GM19238 (cell line): ENCODE measurements around the gene NAGPA.
"Not testable (repeated sequence)": the region's sequence is repeated elsewhere in the genome, so short reads cannot be mapped to it uniquely, and the experiment has no call there.

Source experiments
- DNase-seq: peaks from one replicate; pipeline ENCODE4 v3.0.0; 2011; ENCODE audit warnings: low spot score; ENCODE audit not compliant: insufficient read length

The NAGPA gene

GRCh38 chr16:5062790-5063765 lies 29.3 kb upstream of the NAGPA start:
- DNase-seq = no peak

- DNase-seq = no peak
Observed at GRCh38 chr16:5062051-5062450, 28.3 kb upstream of the NAGPA start.

DNA sequence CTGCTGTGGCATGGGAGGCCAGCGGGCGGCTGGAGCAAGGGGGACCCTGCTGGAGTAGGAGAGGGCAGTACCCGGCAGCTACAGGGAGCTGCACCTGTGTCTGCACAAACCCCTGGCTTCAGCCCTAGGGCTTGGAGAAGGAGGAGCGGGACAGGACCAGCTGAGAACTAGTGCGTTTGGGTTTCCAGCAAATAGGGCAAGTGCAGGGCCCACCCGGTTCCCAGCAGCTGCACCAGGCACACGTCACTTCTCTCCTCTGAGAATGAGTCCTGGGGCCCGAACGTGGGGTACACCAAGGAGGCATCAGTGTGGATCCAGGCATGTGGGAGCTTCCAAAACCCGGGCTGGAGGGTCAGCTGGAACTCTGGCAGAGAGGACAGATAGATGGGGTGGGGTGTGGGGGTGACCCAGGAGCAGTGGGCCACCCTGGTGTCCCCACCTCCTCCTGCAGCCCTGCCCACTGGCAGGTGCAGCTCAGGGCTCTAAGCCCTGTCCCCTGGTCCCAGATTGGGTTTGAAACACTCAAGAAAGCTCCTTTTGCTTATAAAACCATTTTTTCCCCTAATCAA lies 26.4 kb upstream of the NAGPA start:
- no peak for DNase-seq

DNA sequence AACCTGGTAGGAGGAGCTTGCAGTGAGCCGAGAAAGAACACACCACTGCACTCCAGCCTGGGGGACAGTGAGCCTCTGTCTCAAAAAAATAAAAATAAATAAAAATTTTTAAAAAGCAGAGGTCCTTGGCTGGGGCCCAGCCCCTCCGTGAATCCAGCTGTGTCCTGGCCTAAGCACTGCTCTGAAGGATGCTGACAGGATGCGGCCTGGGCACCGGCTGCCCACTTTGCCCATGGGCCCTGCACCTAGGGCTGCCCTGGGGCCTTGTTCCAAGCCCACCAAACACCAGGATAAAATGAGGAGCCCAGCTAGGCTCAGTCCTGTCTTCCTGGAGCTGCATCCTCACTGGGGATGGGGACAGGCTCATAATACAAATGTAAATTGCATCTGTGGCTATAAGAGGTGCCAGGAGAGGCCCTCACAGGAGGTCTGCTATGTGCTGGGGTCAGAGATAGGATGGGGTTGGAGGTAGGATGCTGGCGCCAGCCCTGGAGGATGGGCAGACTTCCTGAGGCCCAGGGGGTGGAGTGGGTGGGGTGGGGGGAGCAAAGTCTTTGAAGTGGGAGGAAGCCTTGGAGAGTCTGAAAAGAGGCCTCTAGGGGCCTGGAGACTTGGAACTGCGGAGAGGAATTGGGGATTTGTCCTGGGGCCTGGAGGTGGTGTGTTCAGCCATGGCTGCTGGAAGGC lies 25.8 kb upstream of the NAGPA start:
- DNase-seq = no peak

DNA sequence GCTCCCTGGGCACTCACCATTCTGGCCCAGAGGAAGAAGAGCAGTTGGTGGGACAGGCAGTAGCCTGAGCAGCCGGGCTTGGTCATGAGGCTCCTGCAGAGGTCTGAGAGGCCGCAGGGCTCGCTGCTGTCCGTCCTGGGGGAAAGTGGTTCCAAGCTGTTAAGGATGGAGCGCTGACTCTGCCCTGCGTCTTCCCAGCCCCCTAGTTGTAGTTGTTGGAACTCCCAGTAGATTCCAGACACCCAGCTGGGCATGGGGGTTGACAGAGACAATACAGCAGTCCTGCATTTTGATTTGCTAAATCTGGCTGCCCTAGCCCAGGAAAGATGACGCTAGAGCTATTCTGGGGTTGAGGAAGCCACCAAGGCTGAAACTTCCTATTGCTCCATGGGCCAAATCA lies 24.7 kb upstream of the NAGPA start:
- DNase-seq = no peak

DNA sequence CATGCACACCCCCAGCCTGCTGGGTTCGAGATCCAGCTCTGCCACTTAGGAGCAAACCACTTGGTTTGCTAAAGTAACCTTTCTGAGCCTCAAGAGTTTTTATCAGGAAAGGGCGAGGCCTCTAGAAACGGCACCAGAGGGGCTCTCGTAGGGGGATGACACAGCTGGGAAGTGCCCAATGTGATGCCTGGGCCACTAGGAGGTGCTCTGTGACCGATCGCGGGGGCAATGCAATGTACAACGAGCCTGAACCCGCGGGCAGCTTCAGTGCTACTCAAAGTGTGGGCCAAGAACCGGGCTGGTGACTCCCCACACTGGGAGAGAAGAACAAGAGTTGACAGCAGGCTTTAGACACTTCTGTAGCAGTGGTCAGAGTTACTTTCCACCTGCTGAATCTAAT lies 22.6 kb upstream of the NAGPA start:
- DNase-seq = peak; percentile 53

GRCh38 chr16:5054876-5055865 lies 21.4 kb upstream of the NAGPA start:
- DNase-seq = no peak

DNA sequence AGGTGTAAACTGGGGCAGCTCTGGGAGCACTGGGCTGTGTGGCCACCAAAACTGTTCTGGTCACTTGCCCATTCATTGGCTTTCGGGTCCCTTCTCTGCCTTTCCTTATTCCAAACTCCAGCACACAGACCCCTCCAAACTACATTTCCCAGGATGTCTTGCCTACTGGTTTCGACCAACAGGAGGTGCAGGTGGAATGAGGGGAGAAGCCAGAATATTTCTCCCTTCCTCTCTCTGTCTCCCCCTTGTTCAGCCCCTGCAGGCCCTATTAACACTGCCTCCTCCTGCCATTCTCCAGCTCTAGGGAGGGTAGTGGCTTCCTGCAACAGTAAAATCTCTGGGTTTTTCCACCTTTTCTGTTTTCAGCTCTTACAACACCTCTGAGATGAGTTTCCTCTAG lies 13.2 kb upstream of the NAGPA start:
- no peak for DNase-seq

GRCh38 chr16:5045499-5046115 lies 11.9 kb upstream of the NAGPA start:
- no peak for DNase-seq

DNA sequence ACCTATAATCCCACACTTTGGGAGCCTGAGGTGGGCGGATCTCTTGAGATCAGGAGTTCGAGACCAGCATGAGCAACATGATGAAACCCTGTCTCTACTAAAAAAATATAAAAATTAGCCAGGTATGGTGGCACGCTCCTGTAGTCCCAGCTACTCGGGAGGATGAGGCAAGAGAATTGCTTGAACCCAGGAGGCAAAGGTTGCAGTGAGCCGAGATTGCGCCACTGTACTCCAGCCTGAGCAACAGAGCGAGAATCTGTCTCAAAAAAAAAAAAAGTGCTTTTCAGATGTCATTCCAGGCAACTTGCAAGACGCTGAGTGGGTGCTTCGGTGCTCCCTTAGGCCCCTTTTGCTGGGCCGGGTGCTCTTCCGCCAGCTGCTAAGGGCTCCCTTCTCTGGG lies 10.8 kb upstream of the NAGPA start:
- not testable (repeated sequence) for DNase-seq

GRCh38 chr16:5044011-5044540 lies 10.3 kb upstream of the NAGPA start:
- DNase-seq = no peak

GRCh38 chr16:5042574-5043171 lies 8.9 kb upstream of the NAGPA start:
- no peak for DNase-seq

- no peak for DNase-seq
Observed at GRCh38 chr16:5041600-5042133, 7.9 kb upstream of the NAGPA start.

GRCh38 chr16:5040451-5040850 lies 6.7 kb upstream of the NAGPA start:
- DNase-seq = no peak

GRCh38 chr16:5036228-5037156 lies 2.8 kb upstream of the NAGPA start:
- DNase-seq = no peak

GRCh38 chr16:5035909-5036227 lies 2.1 kb upstream of the NAGPA start:
- DNase-seq = no peak

DNA sequence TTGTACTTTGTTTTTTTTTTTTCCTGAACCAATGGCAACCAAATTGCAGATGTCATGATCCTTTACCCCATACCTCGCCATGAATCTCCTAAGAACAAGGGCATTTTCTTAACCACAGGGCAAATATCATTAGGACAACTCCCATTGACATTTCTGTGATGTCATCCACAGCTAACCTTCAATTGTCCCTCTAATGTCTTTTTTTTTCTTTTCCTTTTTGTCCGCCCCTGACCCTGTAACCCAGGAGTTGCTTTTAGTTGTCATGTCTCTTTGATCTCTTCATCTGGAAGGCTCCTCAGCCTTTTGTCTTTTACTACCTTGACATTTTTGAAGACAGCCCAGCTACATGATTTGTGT lies 410 bp upstream of the NAGPA start:
- DNase-seq = no peak

DNA sequence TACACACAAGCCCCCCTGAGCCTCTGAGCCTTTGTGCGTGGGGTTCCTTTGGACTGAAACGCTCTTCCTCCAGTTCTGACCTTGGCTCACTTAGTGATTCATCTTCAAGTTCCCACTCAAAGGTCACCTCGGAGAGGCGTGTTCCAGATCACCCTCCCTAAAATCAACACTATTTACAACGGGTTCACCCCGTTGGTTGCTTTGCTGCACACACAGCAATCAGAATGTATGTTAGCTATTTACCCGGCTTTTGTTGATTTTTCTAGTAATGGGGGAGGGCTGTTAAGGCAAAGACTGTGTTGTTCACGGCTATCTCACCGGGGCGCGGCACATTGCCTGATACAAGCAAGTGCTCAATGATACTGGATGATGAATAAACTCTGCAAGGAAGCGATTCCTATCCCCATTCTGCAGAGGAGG lies 977 bp downstream of the NAGPA start:
- DNase-seq = no peak

DNA sequence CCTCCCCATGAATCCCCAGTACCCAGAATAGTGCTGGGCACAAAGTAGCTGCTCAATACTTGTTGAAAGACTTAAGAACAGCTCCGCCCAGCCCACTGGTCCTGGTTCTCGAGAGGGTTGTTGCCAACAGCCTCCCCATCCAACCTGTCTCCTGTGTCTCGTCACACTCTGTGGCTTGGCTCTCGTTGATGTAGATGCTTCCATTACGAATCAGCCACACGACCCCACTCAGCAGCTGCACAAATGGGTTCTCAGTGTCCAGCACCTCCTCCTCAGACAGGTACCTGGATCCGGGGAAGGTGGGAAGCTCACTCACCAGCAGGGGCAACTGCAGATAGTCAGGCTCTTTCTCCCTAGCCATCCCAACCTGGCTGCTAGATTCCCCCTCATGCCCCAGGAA lies 2.1 kb downstream of the NAGPA start:
- DNase-seq = no peak
